ENCODE measurements around the gene ERCC6L2. TPM values are rescaled to one million over a fixed set of nuclear protein-coding genes. Genes with fewer than 3 reads are reported as not detected.

Gene ERCC6L2
- total and polyA plus RNA-seq, 2 experiments from 2014 or later: 33.5 to 80.6 TPM

- H3K9me3 Mint-ChIP-seq: peaks cover 11% of the 10 kb centered on the region; the same call in 2 of the 3 replicates
- Histone ChIP-seq H3K4me2 (no peak overlapping the region), H4K20me1 (replicated peaks; ENCODE audit: insufficient read depth) (no peaks in the 10 kb centered on the region), H3K27me3 (ENCODE audit: insufficient read depth) (no peaks in the 10 kb centered on the region), H3K36me3 (ENCODE audit: insufficient read depth) (peaks cover 4% of the 10 kb centered on the region; the same call in 1 of the 2 replicates), H3K4me1 (ENCODE audit: insufficient read depth) (no peaks in the 10 kb centered on the region), H3K4me3 (no peak overlapping the region), H3K27ac (ENCODE audit: low read depth) (no peak overlapping the region), H3F3A (replicated peaks; ENCODE audit: low read depth) (no peaks in the 10 kb centered on the region), H3K79me2 (replicated peaks; ENCODE audit: insufficient read depth) (no peaks in the 10 kb centered on the region), H3K9me2 (ENCODE audit: insufficient read depth) (no peaks in the 10 kb centered on the region), H2AFZ (no peak overlapping the region)
- peaks cover 89% of the 10 kb centered on the region for H3K36me3 Mint-ChIP-seq (ENCODE audit: low read depth)
- H3K4me1 Mint-ChIP-seq: no peaks in the 10 kb centered on the region
- H3K27ac Mint-ChIP-seq: no peak overlapping the region
- DNase-seq (ENCODE audit: low spot score) (no peak), ATAC-seq (no peak)
- TF ChIP-seq EZH2 (IDR thresholded peaks at IDR 0.05; ENCODE audit: low read depth, unreplicated experiment): no peak
- TF ChIP-seq ETS1 (IDR thresholded peaks at IDR 0.05): no peak
- no peak for TF ChIP-seq ZNF114 (CRISPR knock-in tag; IDR thresholded peaks at IDR 0.05)
- no peak for TF ChIP-seq REST (IDR thresholded peaks at IDR 0.05; ENCODE audit: unreplicated experiment)
- no peak for TF ChIP-seq EZH2phosphoT487 (IDR thresholded peaks at IDR 0.05; ENCODE audit: unreplicated experiment)
- TF ChIP-seq JUNB (IDR thresholded peaks at IDR 0.05; ENCODE audit: unreplicated experiment): no peak
- TF ChIP-seq STAT1 (IDR thresholded peaks at IDR 0.05; ENCODE audit: unreplicated experiment): no peak
- TF ChIP-seq NANOG (IDR thresholded peaks at IDR 0.05; ENCODE audit: borderline replicate concordance): no peak
- TF ChIP-seq CREB1 (CRISPR knock-in tag; IDR thresholded peaks at IDR 0.05; ENCODE audit: low read depth): no peak
- no peak for TF ChIP-seq POLR2AphosphoS5 (IDR thresholded peaks at IDR 0.05; ENCODE audit: low read depth)
- no peak for TF ChIP-seq CTCF (conservative IDR thresholded peaks at IDR 0.05; ENCODE audit: low read depth in 2 of 2)
- TF ChIP-seq ZNF331 (CRISPR knock-in tag; IDR thresholded peaks at IDR 0.05; ENCODE audit: low read depth): no peak
- no peak for TF ChIP-seq ZNF462 (CRISPR knock-in tag; IDR thresholded peaks at IDR 0.05)
- no peak overlapping the region for H3K4me3 Mint-ChIP-seq
- H3K27me3 Mint-ChIP-seq (ENCODE audit: insufficient read depth, low read depth, poor library complexity): peaks cover 2% of the 10 kb centered on the region
Measured at GRCh38 chr9:95947118-95947517, 71.6 kb downstream of the ERCC6L2 start.
